GM12878 (cell line): ENCODE data around the gene SNRPD2. TPM values are rescaled to one million over a fixed set of nuclear protein-coding genes. Genes with fewer than 3 reads are reported as not detected.

ENCODE experiments used
- BACH1 ChIP-seq: fragments of 450-650 bp; IDR thresholded peaks from 2 replicates; pipeline ENCODE4 v1.6.1; 2017; ENCODE audit warnings: mild to moderate bottlenecking, borderline replicate concordance
- CREB1 ChIP-seq: IDR thresholded peaks from 2 replicates; pipeline ENCODE4 v1.6.1; 2012; ENCODE audit warnings: low read depth, mild to moderate bottlenecking, inconsistent platforms
- CTCF ChIP-seq, 3 experiments: IDR thresholded peaks in 2 of 3; conservative IDR thresholded peaks in 1 of 3; 2 replicates each; pipeline ENCODE4 v1.5.1; 2011; ENCODE audit warnings: low read depth in 3 of 3, low read length in 3 of 3, mild to moderate bottlenecking in 3 of 3, control low read depth in 2 of 3, moderate library complexity in 2 of 3, inconsistent platforms in 1 of 3, mixed read lengths in 1 of 3; ENCODE audit not compliant: control insufficient read depth in 2 of 3, insufficient read depth in 1 of 3; ENCODE audit errors: extremely low read depth in 1 of 3
- JUNB ChIP-seq: IDR thresholded peaks from 2 replicates; pipeline ENCODE4 v1.6.1; 2016; ENCODE audit warnings: antibody characterized with exemption, mild to moderate bottlenecking
- KAT2A ChIP-seq: conservative IDR thresholded peaks from 2 replicates; pipeline ENCODE4 v1.6.1; 2011; ENCODE audit warnings: low read depth, low read length; ENCODE audit not compliant: control insufficient read depth
- MTA2 ChIP-seq: fragments of 450-650 bp; IDR thresholded peaks from 2 replicates; pipeline ENCODE4 v1.6.1; 2016; ENCODE audit warnings: low read depth, mild to moderate bottlenecking, moderate library complexity
- NFYB ChIP-seq: IDR thresholded peaks from 2 replicates; pipeline ENCODE4 v1.6.1; 2011; ENCODE audit warnings: low read depth, mild to moderate bottlenecking, low read length, improper control_type of control experiment, moderate library complexity; ENCODE audit not compliant: insufficient read depth
- NKRF ChIP-seq: fragments of 450-650 bp; conservative IDR thresholded peaks from 2 replicates; pipeline ENCODE4 v1.6.1; 2017; ENCODE audit warnings: mild to moderate bottlenecking, moderate library complexity
- PAX8 ChIP-seq: fragments of 450-650 bp; IDR thresholded peaks from 2 replicates; pipeline ENCODE4 v1.6.1; 2017; ENCODE audit warnings: mild to moderate bottlenecking, moderate library complexity
- POU2F2 ChIP-seq: IDR thresholded peaks from 3 replicates; pipeline ENCODE4 v1.6.1; 2011; ENCODE audit warnings: low read depth, mild to moderate bottlenecking, low read length, borderline replicate concordance
- RAD21 ChIP-seq: IDR thresholded peaks from 2 replicates; pipeline ENCODE4 v1.6.1; 2011; ENCODE audit warnings: mild to moderate bottlenecking, low read depth, low read length, moderate library complexity; ENCODE audit not compliant: insufficient read depth
- RAD51 ChIP-seq: fragments of 450-650 bp; IDR thresholded peaks from 2 replicates; pipeline ENCODE4 v1.6.1; 2016; ENCODE audit warnings: moderate library complexity, mild to moderate bottlenecking, inconsistent platforms
- RELA ChIP-seq: fragments of 450-650 bp; IDR thresholded peaks from 2 replicates; pipeline ENCODE4 v1.8.0; 2014; ENCODE audit warnings: borderline replicate concordance; ENCODE audit not compliant: partially characterized antibody
- SMAD5 ChIP-seq: IDR thresholded peaks from 2 replicates; pipeline ENCODE4 v1.6.1; 2016; ENCODE audit warnings: antibody characterized with exemption, low read depth
- SP1 ChIP-seq: IDR thresholded peaks from one replicate; pipeline ENCODE4 v1.6.1; 2011; ENCODE audit warnings: low read depth, low read length
- SRF ChIP-seq, 2 experiments: IDR thresholded peaks; 2 replicates each; pipeline ENCODE4 v1.6.1; 2011; ENCODE audit warnings: low read depth in 2 of 2, low read length in 2 of 2, mild to moderate bottlenecking in 1 of 2, moderate library complexity in 1 of 2
- STAT3 ChIP-seq: IDR thresholded peaks from 2 replicates; pipeline ENCODE4 v1.6.1; 2011; ENCODE audit warnings: low read depth, low read length, improper control_type of control experiment
- SUPT20H ChIP-seq: IDR thresholded peaks from 2 replicates; pipeline ENCODE4 v1.6.1; 2011; ENCODE audit warnings: low read depth, mild to moderate bottlenecking, low read length, moderate library complexity, borderline replicate concordance; ENCODE audit not compliant: control insufficient read depth
- TCF12 ChIP-seq: IDR thresholded peaks from 2 replicates; pipeline ENCODE4 v1.6.1; 2011; ENCODE audit warnings: low read depth, mild to moderate bottlenecking, low read length
- WRNIP1 ChIP-seq: IDR thresholded peaks from 2 replicates; pipeline ENCODE4 v1.6.1; 2011; ENCODE audit warnings: low read depth, low read length, improper control_type of control experiment, borderline replicate concordance
- ZBTB11 ChIP-seq: fragments of 450-650 bp; formaldehyde crosslinking; IDR thresholded peaks from 2 replicates; pipeline ENCODE4 v1.5.0; 2022; ENCODE audit warnings: mild to moderate bottlenecking, missing genetic modification characterization
- ZNF274 ChIP-seq: IDR thresholded peaks from one replicate; pipeline ENCODE4 v1.8.0; 2011; ENCODE audit not compliant: insufficient read length, insufficient read depth
- polyA plus RNA-seq, 11 experiments: library from polyadenylated mRNA; depleted of rRNA in 4 of 11; unstranded in 6 of 11; stranded (reverse) in 5 of 11; fragments of >200 nt; fragmentation: Nextera tagmentation in 4 of 11; fragmentation: Illumina TruSeq in 1 of 11; extraction: Ambion mirVana in 4 of 11; extraction: Trizol in 1 of 11; gene quantifications; 1 replicate in 1 of 11; 2 replicates in 10 of 11; pipeline versions ENCODE4 v1.2.1 to v1.2.3, GENCODE V29; 2011 to 2016; ENCODE audit warnings: inconsistent platforms in 2 of 11, missing spikeins in 2 of 11, low read depth in 1 of 11
- total RNA-seq, 4 experiments: library from RNA; depleted of rRNA in 3 of 4; stranded (reverse); fragments of >200 nt in 3 of 4; fragmentation: Illumina TruSeq in 1 of 4; extraction: Trizol in 1 of 4; gene quantifications; 2 replicates each; pipeline versions ENCODE4 v1.2.1 to v1.2.3, GENCODE V29; 2013 to 2021

The SNRPD2 gene
- total and polyA plus RNA-seq, 10 of the 15 experiments (the other 5 are each of a cell fraction or from before 2014, with no cell fraction given), result 526 to 3,621 (median 951) TPM

GRCh38 chr19:45645631-45646344 is 46.0 kb downstream of the SNRPD2 start (continued):
- TF ChIP-seq SUPT20H, result no peak
- no peak for TF ChIP-seq ZBTB11
- TF ChIP-seq BACH1, result no peak
- no peak for TF ChIP-seq CREB1
- no peak for TF ChIP-seq CTCF (IDR thresholded peaks at IDR 0.05 in 2 of 3, conservative IDR thresholded peaks at IDR 0.05 in 1 of 3; ENCODE audit: control insufficient read depth in 2 of 3, extremely low read depth in 1 of 3, insufficient read depth in 1 of 3, low read depth in 3 of 3, low read length in 3 of 3)
- TF ChIP-seq TCF12, result 0 out of 2 replicates have a peak, but pooled peaks have one; percentile 29
- TF ChIP-seq NKRF, result no peak
- TF ChIP-seq ZNF274, result no peak
- TF ChIP-seq RAD21, result no peak
- TF ChIP-seq KAT2A, result no peak
- TF ChIP-seq JUNB, result no peak
- TF ChIP-seq SP1, result peak; percentile 97
- TF ChIP-seq RELA, result no peak
- no peak for TF ChIP-seq RAD51
- no peak for TF ChIP-seq MTA2
- peak; percentile 84; the same call in 2 of the 3 replicates for TF ChIP-seq POU2F2
- TF ChIP-seq PAX8, result no peak
- 0 out of 4 replicates have a peak, but pooled peaks of 1 of the 2 experiments have one; percentile 55 for TF ChIP-seq SRF (IDR thresholded peaks at IDR 0.05; ENCODE audit: low read depth in 2 of 2, low read length in 2 of 2)
- TF ChIP-seq NFYB, result peak; percentile 100
- TF ChIP-seq WRNIP1, result no peak; the same call in 1 of the 2 replicates
- TF ChIP-seq SMAD5, result no peak
- no peak for TF ChIP-seq STAT3
